ENCODE measurements around the gene PRTN3. TPM values are rescaled to one million over a fixed set of nuclear protein-coding genes. Genes with fewer than 3 reads are reported as not detected.

PRTN3 gene
- total and polyA plus RNA-seq, 8 donors: 0.14 to 0.24 TPM; not detected in 6

- no peaks in the 10 kb centered on the region for H3K9me3 ChIP-seq
- no peak for FAIRE-seq
- peaks cover 0 to 3% (median 0%) of the 10 kb centered on the region in 3 donors for H3K4me1 ChIP-seq
- intact Hi-C loops (cut with DNase I): loop anchor here in 2 of 3 donors (5.0 to 10.0 kb wide), 3 partner anchors 39 to 117 kb away; partner anchors contain the start of genes KISS1R (in 1 of the 2) and WDR18 (in 1 of the 2)
- WGBS, 2 donors: 94 to 97% methylated on average over 32 to 39 of the region's 39 CpGs
- H3K27me3 ChIP-seq: no peaks in the 10 kb centered on the region
- H3K27ac ChIP-seq: no peak overlapping the region
- no peak overlapping the region for H3K4me3 ChIP-seq
- DNase-seq: peak in 1 of 6 donors; percentile 78
- ATAC-seq: no peak
- peaks cover 0 to 14% (median 4%) of the 10 kb centered on the region in 3 donors for H3K36me3 ChIP-seq
- TF ChIP-seq, protein P1, sequence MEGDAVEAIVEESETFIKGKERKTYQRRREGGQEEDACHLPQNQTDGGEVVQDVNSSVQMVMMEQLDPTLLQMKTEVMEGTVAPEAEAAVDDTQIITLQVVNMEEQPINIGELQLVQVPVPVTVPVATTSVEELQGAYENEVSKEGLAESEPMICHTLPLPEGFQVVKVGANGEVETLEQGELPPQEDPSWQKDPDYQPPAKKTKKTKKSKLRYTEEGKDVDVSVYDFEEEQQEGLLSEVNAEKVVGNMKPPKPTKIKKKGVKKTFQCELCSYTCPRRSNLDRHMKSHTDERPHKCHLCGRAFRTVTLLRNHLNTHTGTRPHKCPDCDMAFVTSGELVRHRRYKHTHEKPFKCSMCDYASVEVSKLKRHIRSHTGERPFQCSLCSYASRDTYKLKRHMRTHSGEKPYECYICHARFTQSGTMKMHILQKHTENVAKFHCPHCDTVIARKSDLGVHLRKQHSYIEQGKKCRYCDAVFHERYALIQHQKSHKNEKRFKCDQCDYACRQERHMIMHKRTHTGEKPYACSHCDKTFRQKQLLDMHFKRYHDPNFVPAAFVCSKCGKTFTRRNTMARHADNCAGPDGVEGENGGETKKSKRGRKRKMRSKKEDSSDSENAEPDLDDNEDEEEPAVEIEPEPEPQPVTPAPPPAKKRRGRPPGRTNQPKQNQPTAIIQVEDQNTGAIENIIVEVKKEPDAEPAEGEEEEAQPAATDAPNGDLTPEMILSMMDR (IDR thresholded peaks at IDR 0.05): no peak
Observed at GRCh38 chr19:867855-868457, 27.2 kb downstream of the PRTN3 start.

DNA sequence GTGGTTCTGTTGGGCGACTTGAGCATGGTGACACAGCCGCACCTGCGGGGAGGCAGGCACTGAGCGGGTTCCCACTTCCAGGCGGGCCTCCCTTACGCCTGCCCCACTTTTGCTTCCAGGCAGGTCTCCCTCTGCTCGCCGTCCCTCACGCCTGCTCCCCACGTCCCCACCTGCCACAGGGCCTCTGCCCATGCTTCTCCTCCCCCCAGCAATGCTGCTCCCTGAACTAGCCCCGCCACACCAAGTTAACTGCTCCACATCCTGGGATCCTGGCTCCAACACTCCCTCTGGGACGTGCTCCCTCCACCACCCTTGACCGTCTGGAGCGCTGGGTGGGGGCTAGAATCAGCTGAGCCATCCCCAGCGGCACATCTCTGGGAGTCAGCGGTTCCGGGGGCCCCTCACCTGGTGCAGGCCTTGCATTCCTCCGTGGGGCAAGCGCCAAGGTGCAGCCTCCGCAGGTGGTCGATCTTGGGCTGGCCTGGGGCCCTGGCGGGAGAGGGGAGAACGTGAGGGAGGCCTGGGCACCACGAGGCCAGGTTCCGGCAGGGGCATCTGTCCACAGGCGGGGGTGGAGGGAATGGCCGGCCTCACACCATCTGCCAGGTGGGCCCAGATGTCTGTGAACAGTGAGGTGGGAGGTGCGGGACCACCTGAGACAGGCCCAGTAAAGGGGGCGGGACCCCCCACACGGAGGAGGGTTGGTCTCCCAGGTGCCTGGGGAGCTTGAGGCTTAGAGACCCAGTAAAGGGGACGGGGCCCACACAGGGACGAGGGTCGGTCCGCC lies 27.9 kb downstream of the PRTN3 start:
- ATAC-seq (no peak), FAIRE-seq (no peak), DNase-seq (peak in 1 of 6 donors; percentile 74)
- intact Hi-C loops (cut with DNase I): loop anchor here in 2 of 3 donors (5.0 to 10.0 kb wide), 3 partner anchors 39 to 116 kb away; partner anchors contain the start of genes KISS1R (in 1 of the 2) and WDR18 (in 1 of the 2)
- 93 to 95% methylated on average over 29 to 34 of the region's 34 CpGs for WGBS, 2 donors
- TF ChIP-seq, protein P1 (IDR thresholded peaks at IDR 0.05): no peak
- H3K4me1 ChIP-seq: peaks cover 0 to 3% (median 0%) of the 10 kb centered on the region in 3 donors
- no peaks in the 10 kb centered on the region for H3K9me3 ChIP-seq
- no peak overlapping the region for H3K27ac ChIP-seq
- H3K4me3 ChIP-seq: no peak overlapping the region
- H3K27me3 ChIP-seq: no peaks in the 10 kb centered on the region
- peaks cover 0 to 14% (median 4%) of the 10 kb centered on the region in 3 donors for H3K36me3 ChIP-seq

GRCh38 chr19:869245-870177 lies 28.7 kb downstream of the PRTN3 start:
- Histone ChIP-seq H3K27me3 (no peaks in the 10 kb centered on the region), H3K4me3 (no peak overlapping the region), H3K36me3 (peaks cover 0 to 17% (median 4%) of the 10 kb centered on the region in 3 donors), H3K9me3 (no peaks in the 10 kb centered on the region), H3K4me1 (no peaks in the 10 kb centered on the region), H3K27ac (no peak overlapping the region)
- peak in 1 of 6 donors; percentile 71 for DNase-seq
- intact Hi-C loops (cut with DNase I): loop anchor here in 2 of 3 donors (5.0 to 10.0 kb wide), 3 partner anchors 38 to 115 kb away; partner anchors contain the start of genes KISS1R (in 1 of the 2) and WDR18 (in 1 of the 2)
- 85 to 88% methylated on average over 26 to 29 of the region's 29 CpGs for WGBS, 2 donors
- no peak for FAIRE-seq
- peak in 3 of 4 donors; percentile 8 to 47 (median 42) for ATAC-seq
- TF ChIP-seq, protein P1 (IDR thresholded peaks at IDR 0.05): no peak

DNA sequence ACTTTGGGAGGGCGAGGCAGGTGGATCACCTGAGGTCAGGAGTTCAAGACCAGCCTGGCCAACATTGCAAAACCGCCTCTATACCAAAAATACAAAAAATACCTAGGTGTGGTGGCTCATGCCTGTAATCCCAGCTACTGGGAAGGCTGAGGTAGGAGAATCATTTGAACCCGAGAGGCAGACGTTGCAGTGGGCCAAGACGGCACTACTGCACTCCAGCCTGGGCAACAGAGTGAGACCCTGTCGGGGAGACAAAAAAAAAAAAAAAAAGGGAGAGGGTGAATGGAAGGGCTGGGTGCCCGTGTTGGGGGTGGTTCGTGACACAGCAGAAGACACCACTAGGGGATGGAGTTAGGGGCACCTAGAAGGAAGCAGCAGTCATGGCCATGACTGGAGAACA lies 29.5 kb downstream of the PRTN3 start:
- DNase-seq (no peak), FAIRE-seq (no peak), ATAC-seq (no peak)
- TF ChIP-seq, protein P1 (IDR thresholded peaks at IDR 0.05): no peak
- no peak overlapping the region for H3K4me3 ChIP-seq
- no peak overlapping the region for H3K27ac ChIP-seq
- no peaks in the 10 kb centered on the region for H3K27me3 ChIP-seq
- no peaks in the 10 kb centered on the region for H3K4me1 ChIP-seq
- peaks cover 0 to 21% (median 4%) of the 10 kb centered on the region in 3 donors for H3K36me3 ChIP-seq
- intact Hi-C loops (cut with DNase I): no loop called here
- 94 to 97% methylated on average over 8 of the region's 8 CpGs for WGBS, 2 donors
- no peaks in the 10 kb centered on the region for H3K9me3 ChIP-seq

All from pancreas (tissue), 10 donors.